HepG2 (cell line): ENCODE data around the gene MACROD2. TPM values are rescaled to one million over a fixed set of nuclear protein-coding genes. Genes with fewer than 3 reads are reported as not detected.

ENCODE experiments used
- ATAC-seq: fragments of 200-7000 bp; cut with Tn5 transposase; 3 replicates; pipeline ENCODE4 v1.9.1; 2020; ENCODE audit warnings: mild to moderate bottlenecking, moderate library complexity
- BruUV-seq: library from RNA; stranded (reverse); fragments of 400-500 nt; replicated peaks from 2 replicates; lab custom pipeline; 2021; lab: Mats Ljungman, UMichigan
- CTCF ChIA-PET: fragments of 300-600 bp; formaldehyde crosslinking; extraction: SDS; loops from one replicate; lab custom pipeline; 2021; ENCODE audit warnings: low total read pairs, inconsistent platforms, low intra/inter-chr PET ratio; lab: Yijun Ruan, JAX
- POLR2A ChIA-PET: fragments of 350-600 bp; sonication (Branson Sonifier 250); formaldehyde crosslinking; loops from one replicate; lab custom pipeline; 2020; ENCODE audit warnings: antibody characterized with exemption, inconsistent platforms; lab: Yijun Ruan, JAX
- DNase-seq: peaks from one replicate; pipeline ENCODE4 v3.0.0-alpha.2; 2015; ENCODE audit warnings: low spot score
- FAIRE-seq: peaks from 3 replicates; lab custom pipeline; 2011; peaks lifted over from hg19 to GRCh38; lab: Jason Lieb, UNC
- H2AFZ ChIP-seq: one replicate; pipeline ENCODE4 v1.6.1; 2011; ENCODE audit warnings: low read length, inconsistent platforms
- H3K27ac ChIP-seq: fragments of 300-600 bp; 3 replicates; pipeline ENCODE4 v1.8.0; 2011; ENCODE audit warnings: mixed run types, mild to moderate bottlenecking, mixed read lengths, low read length, inconsistent platforms; ENCODE audit not compliant: insufficient read depth; ENCODE audit errors: extremely low read length
- H3K27me3 ChIP-seq, 2 experiments: fragments of 200-600 bp in 1 of 2; 2 replicates in 1 of 2; 3 replicates in 1 of 2; pipeline versions ENCODE4 v1.6.0 to v1.8.0; 2011; ENCODE audit warnings: low read length in 2 of 2, mild to moderate bottlenecking in 2 of 2, moderate library complexity in 2 of 2, inconsistent platforms in 1 of 2; ENCODE audit not compliant: insufficient read depth in 2 of 2, control insufficient read depth in 1 of 2
- H3K36me3 ChIP-seq, 2 experiments: fragments of 200-600 bp in 1 of 2; replicated peaks in 1 of 2; 2 replicates in 1 of 2; 3 replicates in 1 of 2; pipeline versions ENCODE4 v1.5.1 to v1.8.0; 2011; ENCODE audit warnings: low read length in 2 of 2, inconsistent platforms in 1 of 2; ENCODE audit not compliant: insufficient read depth in 2 of 2, control insufficient read depth in 1 of 2
- H3K4me1 ChIP-seq: 2 replicates; pipeline ENCODE4 v1.5.1; 2012; ENCODE audit warnings: low read length, inconsistent platforms; ENCODE audit not compliant: insufficient read depth
- H3K4me2 ChIP-seq: 2 replicates; pipeline ENCODE4 v1.6.0; 2011; ENCODE audit warnings: low read depth, low read length, inconsistent platforms
- H3K4me3 ChIP-seq, 3 experiments: fragments of 200-600 bp in 1 of 3; sonication (generic), shearing (Covaris generic) in 1 of 3; replicated peaks in 1 of 3; 2 replicates each; pipeline ENCODE4 v1.5.1; 2011 to 2016; ENCODE audit warnings: low read length in 3 of 3, inconsistent platforms in 2 of 3, low read depth in 2 of 3, mild to moderate bottlenecking in 2 of 3, control low read depth in 1 of 3, mixed read lengths in 1 of 3; ENCODE audit not compliant: insufficient read depth in 1 of 3
- H3K79me2 ChIP-seq: one replicate; pipeline ENCODE4 v1.6.1; 2011; ENCODE audit warnings: low read length, inconsistent platforms; ENCODE audit not compliant: insufficient read depth
- H3K9ac ChIP-seq: 2 replicates; pipeline ENCODE4 v1.6.0; 2011; ENCODE audit warnings: mild to moderate bottlenecking, low read depth, low read length, inconsistent platforms; ENCODE audit not compliant: insufficient read depth
- H3K9me3 ChIP-seq: 2 replicates; pipeline ENCODE4 v1.5.1; 2012; ENCODE audit warnings: mild to moderate bottlenecking, low read length
- H4K20me1 ChIP-seq: 2 replicates; pipeline ENCODE4 v1.6.0; 2011; ENCODE audit warnings: inconsistent platforms, mild to moderate bottlenecking, low read length, moderate library complexity; ENCODE audit not compliant: insufficient read depth
- DZIP1 ChIP-seq: sonication (generic); formaldehyde crosslinking; IDR thresholded peaks from 2 replicates; pipeline ENCODE4 v1.5.0; 2020; ENCODE audit warnings: mild to moderate bottlenecking, missing genetic modification reagents
- KLF11 ChIP-seq: IDR thresholded peaks from 2 replicates; pipeline ENCODE4 v1.6.1; 2016; ENCODE audit warnings: missing compliant biosample characterization
- MTF2 ChIP-seq: sonication (generic); formaldehyde crosslinking; IDR thresholded peaks from 2 replicates; pipeline ENCODE4 v1.5.0; 2020; ENCODE audit warnings: missing genetic modification reagents, borderline replicate concordance
- MYC ChIP-seq: sonication (generic); formaldehyde crosslinking; IDR thresholded peaks from 2 replicates; pipeline ENCODE4 v1.9.0; 2021; ENCODE audit warnings: missing genetic modification reagents, borderline replicate concordance
- PITX1 ChIP-seq: sonication (generic); formaldehyde crosslinking; IDR thresholded peaks from 2 replicates; pipeline ENCODE4 v1.5.1; 2020; ENCODE audit warnings: mild to moderate bottlenecking, missing genetic modification reagents
- POLR2AphosphoS5 ChIP-seq: IDR thresholded peaks from 2 replicates; pipeline ENCODE4 v1.6.1; 2012; ENCODE audit warnings: low read depth, low read length
- REPIN1 ChIP-seq: sonication (generic); formaldehyde crosslinking; IDR thresholded peaks from 2 replicates; pipeline ENCODE4 v1.8.0; 2022; ENCODE audit warnings: missing genetic modification reagents, low read depth, mild to moderate bottlenecking, borderline replicate concordance
- RFX1 ChIP-seq: fragments of 450-650 bp; IDR thresholded peaks from 2 replicates; pipeline ENCODE4 v1.6.1; 2017
- RXRA ChIP-seq: sonication (generic); formaldehyde crosslinking; IDR thresholded peaks from 2 replicates; pipeline ENCODE4 v1.5.1; 2020; ENCODE audit warnings: missing genetic modification reagents
- SIN3A ChIP-seq: IDR thresholded peaks from 2 replicates; pipeline ENCODE4 v1.6.1; 2011; ENCODE audit warnings: low read depth, mild to moderate bottlenecking, control low read depth, low read length, borderline replicate concordance
- SMAD3 ChIP-seq: sonication (generic); formaldehyde crosslinking; IDR thresholded peaks from 2 replicates; pipeline ENCODE4 v1.4.0; 2020; ENCODE audit warnings: missing genetic modification reagents
- STAT6 ChIP-seq: sonication (generic); formaldehyde crosslinking; IDR thresholded peaks from 2 replicates; pipeline ENCODE4 v1.4.0; 2020; ENCODE audit warnings: missing genetic modification reagents, mild to moderate bottlenecking, borderline replicate concordance
- THYN1 ChIP-seq: sonication (generic); formaldehyde crosslinking; IDR thresholded peaks from 2 replicates; pipeline ENCODE4 v1.8.1; 2023; ENCODE audit warnings: low read depth, mild to moderate bottlenecking, moderate library complexity, missing genetic modification reagents, borderline replicate concordance
- ZNF44 ChIP-seq: sonication (generic); formaldehyde crosslinking; IDR thresholded peaks from 2 replicates; pipeline ENCODE4 v1.5.1; 2020; ENCODE audit warnings: mild to moderate bottlenecking, missing genetic modification reagents
- ZNF652 ChIP-seq: IDR thresholded peaks from 2 replicates; pipeline ENCODE4 v1.6.1; 2016; ENCODE audit warnings: low read depth, borderline replicate concordance
- ZNF670 ChIP-seq: sonication (generic); formaldehyde crosslinking; IDR thresholded peaks from 2 replicates; pipeline ENCODE4 v1.8.0; 2022; ENCODE audit warnings: mild to moderate bottlenecking, missing genetic modification reagents, borderline replicate concordance
- WGBS: methylation state at CpG from one replicate; pipeline ENCODE4 v1.1.6; 2017; ENCODE audit warnings: low lambda C conversion rate; 5-methylcytosine and 5-hydroxymethylcytosine counted together
- in situ Hi-C: cut with HindIII; loops from 2 replicates; pipeline ENCODE4 v1.10.0; 2017; ENCODE audit warnings: low pct_unique_long_range_greater_than_20kb; ENCODE audit not compliant: extremely low pct_ligation_motif_present
- intact Hi-C: fragments of 100-400 bp; cut with micrococcal nuclease; formaldehyde crosslinking; loops from one replicate; pipeline ENCODE4 v1.10.0; 2022; ENCODE audit not compliant: unreplicated experiment
- polyA plus RNA-seq, 8 experiments: library from polyadenylated mRNA; depleted of rRNA in 3 of 8; stranded (reverse) in 7 of 8; unstranded in 1 of 8; fragments of >200 nt; fragmentation: Illumina TruSeq in 4 of 8; extraction: Trizol in 4 of 8; gene quantifications; 2 replicates each; pipeline versions ENCODE4 v1.2.1 to v1.2.3, GENCODE V29; 2011 to 2016; ENCODE audit warnings: low read depth in 4 of 8, missing spikeins in 1 of 8, mixed read lengths in 1 of 8; ENCODE audit not compliant: insufficient read depth in 1 of 8
- total RNA-seq, 5 experiments: library from RNA; depleted of rRNA; stranded (reverse); fragments of >200 nt; fragmentation: Illumina TruSeq; extraction: Trizol; gene quantifications; 2 replicates each; pipeline ENCODE4 v1.2.3, GENCODE V29; 2016; ENCODE audit warnings: low read depth in 1 of 5

The MACROD2 gene
- total and polyA plus RNA-seq, 2 of the 13 experiments (the other 11 are each of a cell fraction or from before 2014, with no cell fraction given), result 0.13 to 0.51 TPM

DNA sequence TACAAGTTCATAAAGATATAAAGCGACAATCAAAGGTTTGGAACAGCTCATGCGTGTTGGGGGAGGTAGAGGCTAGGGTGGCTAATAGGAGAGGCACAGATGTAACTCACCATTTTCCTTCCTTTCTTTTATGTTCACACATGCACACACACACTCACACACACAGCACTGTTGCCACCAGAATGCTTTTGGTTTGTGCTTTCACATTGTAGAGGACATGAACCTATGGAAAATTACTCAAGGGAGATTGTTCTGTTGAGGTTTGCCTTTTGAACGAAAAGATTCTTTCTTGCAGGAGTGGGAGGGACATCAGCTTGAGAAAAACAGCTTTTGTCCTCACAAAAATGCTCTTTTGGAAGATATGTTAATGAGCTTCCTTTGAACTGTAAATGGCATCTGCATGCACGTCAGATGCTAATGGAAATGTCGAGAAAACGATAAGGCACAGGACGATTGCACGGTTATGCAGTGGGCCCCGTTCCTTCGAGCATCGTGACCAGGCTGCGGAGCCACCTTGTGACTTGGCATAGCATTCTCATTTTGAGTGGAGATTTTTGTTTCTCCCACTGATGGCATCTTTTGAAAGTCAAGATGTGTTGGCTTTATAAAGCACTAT is 1853.8 kb downstream of the MACROD2 start (continued):
- TF ChIP-seq DZIP1, result no peak

DNA sequence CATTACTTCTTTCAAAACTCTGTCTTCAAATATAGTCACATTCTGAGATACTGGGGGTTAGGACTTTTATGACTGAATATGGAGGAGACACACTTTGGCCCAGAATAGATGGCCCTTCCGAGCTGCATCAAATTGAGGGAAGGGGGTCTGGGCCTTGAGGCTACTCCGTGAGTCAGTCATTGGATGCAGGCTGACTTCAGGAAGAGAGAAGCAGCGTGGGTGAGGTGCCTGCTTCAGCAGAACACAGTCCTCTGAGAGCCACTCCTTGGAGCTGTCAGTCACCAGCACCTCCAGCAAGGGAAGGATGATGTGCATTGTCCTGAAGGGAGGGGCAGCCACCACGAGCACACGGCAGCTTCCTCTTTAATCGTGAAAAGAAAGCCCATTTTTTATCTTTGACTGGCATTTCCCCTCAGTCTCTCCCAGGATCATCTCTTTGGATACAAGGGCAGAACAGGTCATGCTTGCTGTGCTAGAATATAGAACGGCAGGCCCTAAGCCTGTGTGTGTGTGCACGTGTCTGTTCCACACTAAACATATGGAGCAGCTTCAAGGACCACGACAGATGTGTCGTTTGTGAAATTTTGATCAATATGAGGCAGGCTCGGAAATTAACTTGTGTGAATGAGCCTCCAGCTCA is 1856.4 kb downstream of the MACROD2 start:
- Histone ChIP-seq H3K4me2 (no peak overlapping the region), H3K27me3 (no peaks in the 10 kb centered on the region), H3K36me3 (no peaks in the 10 kb centered on the region), H4K20me1 (no peaks in the 10 kb centered on the region), H3K4me3 (no peak overlapping the region), H3K79me2 (no peaks in the 10 kb centered on the region), H2AFZ (no peak overlapping the region), H3K9me3 (peaks cover 95% of the 10 kb centered on the region), H3K4me1 (no peaks in the 10 kb centered on the region), H3K27ac (no peak overlapping the region), H3K9ac (no peak overlapping the region)
- ChIA-PET POLR2A (no interaction called here), CTCF (no interaction called here)
- intact Hi-C loops (no loop called here), in situ Hi-C loops (no loop called here)
- 15% methylated on average over 10 of the region's 11 CpGs for WGBS
- no peak for ATAC-seq
- no peak for DNase-seq
- FAIRE-seq, result no peak
- no TSS peak for BruUV-seq
- no peak for TF ChIP-seq KLF11
- no peak for TF ChIP-seq ZNF670 (CRISPR knock-in tag)
- TF ChIP-seq RXRA (CRISPR knock-in tag), result no peak
- TF ChIP-seq RFX1, result no peak
- no peak for TF ChIP-seq MYC (CRISPR knock-in tag)
- no peak for TF ChIP-seq ZNF44 (CRISPR knock-in tag)
- no peak for TF ChIP-seq POLR2AphosphoS5
- no peak for TF ChIP-seq SMAD3 (CRISPR knock-in tag)
- TF ChIP-seq REPIN1, result no peak
- no peak for TF ChIP-seq PITX1
- no peak for TF ChIP-seq THYN1 (CRISPR knock-in tag)
- TF ChIP-seq STAT6, result no peak
- no peak for TF ChIP-seq MTF2 (CRISPR knock-in tag)
- no peak for TF ChIP-seq ZNF652
- no peak for TF ChIP-seq SIN3A
